IPS-15b (cell line): ENCODE data around the gene HUNK.
"Not testable (repeated sequence)": the region's sequence is repeated elsewhere in the genome, so short reads cannot be mapped to it uniquely, and the experiment has no call there.

Experiments used
- H3K27me3 ChIP-seq: one replicate; pipeline ENCODE4 v1.6.1; 2013; ENCODE audit warnings: low read length; ENCODE audit not compliant: control insufficient read depth, insufficient read depth
- H3K36me3 ChIP-seq: one replicate; pipeline ENCODE4 v1.6.1; 2013; ENCODE audit warnings: low read length; ENCODE audit not compliant: control insufficient read depth, insufficient read depth
- H3K4me1 ChIP-seq: one replicate; pipeline ENCODE4 v1.6.1; 2013; ENCODE audit warnings: mild to moderate bottlenecking, low read length; ENCODE audit not compliant: control insufficient read depth, insufficient read depth
- H3K4me3 ChIP-seq: one replicate; pipeline ENCODE4 v1.5.1; 2013; ENCODE audit warnings: low read depth, low read length
- H3K9ac ChIP-seq: one replicate; pipeline ENCODE4 v1.6.1; 2013; ENCODE audit warnings: low read depth, mild to moderate bottlenecking, low read length
- H3K9me3 ChIP-seq: one replicate; pipeline ENCODE4 v1.6.1; 2013; ENCODE audit warnings: mild to moderate bottlenecking, low read length; ENCODE audit not compliant: control insufficient read depth, insufficient read depth

HUNK gene

DNA sequence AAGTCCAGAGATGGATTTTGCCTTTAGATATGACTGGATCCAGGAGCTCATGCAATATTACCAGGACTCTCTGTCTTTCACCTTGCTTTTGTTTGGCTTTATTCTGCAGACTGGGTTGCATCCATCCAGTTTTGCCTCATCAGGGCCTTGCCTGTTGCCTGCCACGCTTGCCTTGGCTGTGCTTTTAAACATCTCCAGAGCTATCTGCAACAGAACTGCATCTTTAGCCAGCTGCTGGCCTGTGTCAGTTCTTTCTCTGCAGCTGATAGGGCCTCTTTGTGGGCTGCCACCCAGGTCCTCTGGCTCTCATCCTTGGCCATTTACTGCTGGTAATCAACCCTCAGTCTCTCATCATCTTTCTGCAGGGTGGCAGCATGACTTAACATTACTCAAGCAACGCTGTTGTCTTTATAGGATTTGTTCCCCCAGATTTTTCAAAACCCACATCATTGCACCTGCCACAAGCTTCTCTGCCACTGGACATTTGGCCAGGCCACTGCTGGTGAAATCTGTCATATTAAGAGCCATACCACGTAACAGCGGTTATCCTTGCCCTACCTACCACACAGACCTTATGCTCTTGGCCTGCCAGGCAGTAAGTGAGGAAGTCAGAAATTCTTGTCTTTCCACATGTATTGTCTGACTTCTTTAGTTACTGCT is 24.4 kb upstream of the HUNK start:
- no peaks in the 10 kb centered on the region for H3K36me3 ChIP-seq
- H3K9me3 ChIP-seq = no peaks in the 10 kb centered on the region
- no peaks in the 10 kb centered on the region for H3K27me3 ChIP-seq
- no peak overlapping the region for H3K9ac ChIP-seq
- no peak overlapping the region for H3K4me3 ChIP-seq
- H3K4me1 ChIP-seq = peaks cover 3% of the 10 kb centered on the region

GRCh38 chr21:31850886-31851285 is 21.9 kb upstream of the HUNK start:
- Histone ChIP-seq H3K4me1 (no peaks in the 10 kb centered on the region), H3K9ac (no peak overlapping the region), H3K27me3 (no peaks in the 10 kb centered on the region), H3K9me3 (no peaks in the 10 kb centered on the region), H3K4me3 (no peak overlapping the region), H3K36me3 (no peaks in the 10 kb centered on the region)

- no peak overlapping the region for H3K9ac ChIP-seq
- no peaks in the 10 kb centered on the region for H3K4me1 ChIP-seq
- no peaks in the 10 kb centered on the region for H3K27me3 ChIP-seq
- H3K4me3 ChIP-seq = no peak overlapping the region
- no peaks in the 10 kb centered on the region for H3K9me3 ChIP-seq
- no peaks in the 10 kb centered on the region for H3K36me3 ChIP-seq
Observed at GRCh38 chr21:31855180-31855579, 17.6 kb upstream of the HUNK start.

DNA sequence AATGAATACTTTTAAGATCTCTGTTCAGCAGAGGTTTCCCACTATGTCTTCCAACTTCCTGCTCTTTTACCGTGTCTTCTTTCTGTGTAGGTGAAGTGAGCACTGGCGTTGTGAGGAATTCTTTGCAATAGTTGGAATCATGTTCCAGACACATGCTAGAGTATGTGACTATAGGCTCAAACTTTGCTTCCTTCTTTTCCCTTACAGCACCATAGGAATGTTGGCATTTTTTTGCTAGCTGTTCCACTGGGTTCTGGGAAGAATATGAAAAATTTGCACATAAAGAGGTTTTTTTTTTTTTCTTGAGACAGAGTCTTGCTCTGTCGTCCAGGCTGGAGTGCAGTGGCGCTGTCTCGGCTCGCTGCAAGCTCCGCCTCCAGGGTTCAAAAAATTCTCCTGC is 15.7 kb upstream of the HUNK start:
- Histone ChIP-seq H3K36me3 (no peaks in the 10 kb centered on the region), H3K27me3 (no peaks in the 10 kb centered on the region), H3K9ac (no peak overlapping the region), H3K9me3 (no peaks in the 10 kb centered on the region), H3K4me3 (no peak overlapping the region), H3K4me1 (no peaks in the 10 kb centered on the region)

DNA sequence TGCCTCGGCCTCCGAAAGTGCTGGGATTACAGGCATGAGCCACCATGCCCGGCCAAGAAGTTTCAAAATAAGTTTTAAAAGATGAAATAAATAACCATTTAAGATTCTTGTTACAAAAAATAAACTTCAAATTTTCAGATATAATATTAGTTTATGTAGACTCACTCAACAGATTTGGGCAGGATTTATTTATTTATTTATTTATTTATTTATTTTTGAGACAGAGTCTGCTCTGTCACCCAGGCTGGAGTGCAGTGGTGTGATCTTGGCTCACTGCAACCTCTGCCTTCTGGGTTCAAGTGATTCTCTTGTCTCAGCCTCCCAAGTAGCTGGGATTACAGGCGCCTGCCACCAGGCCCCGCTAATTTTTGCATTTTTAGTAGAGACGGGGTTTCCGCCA is 15.2 kb upstream of the HUNK start:
- not testable (repeated sequence) for H3K9ac ChIP-seq, H3K4me3 ChIP-seq, H3K27me3 ChIP-seq, H3K9me3 ChIP-seq, H3K4me1 ChIP-seq, H3K36me3 ChIP-seq

GRCh38 chr21:31860851-31861250 is 12.0 kb upstream of the HUNK start:
- Histone ChIP-seq H3K36me3 (no peaks in the 10 kb centered on the region), H3K4me1 (no peaks in the 10 kb centered on the region), H3K9ac (no peak overlapping the region), H3K27me3 (no peaks in the 10 kb centered on the region), H3K9me3 (no peaks in the 10 kb centered on the region), H3K4me3 (no peak overlapping the region)

GRCh38 chr21:31862078-31862477 is 10.7 kb upstream of the HUNK start:
- peaks cover 5% of the 10 kb centered on the region for H3K4me1 ChIP-seq
- no peak overlapping the region for H3K9ac ChIP-seq
- H3K9me3 ChIP-seq = no peaks in the 10 kb centered on the region
- H3K36me3 ChIP-seq = no peaks in the 10 kb centered on the region
- H3K4me3 ChIP-seq = no peak overlapping the region
- no peaks in the 10 kb centered on the region for H3K27me3 ChIP-seq

- H3K9ac ChIP-seq = no peak overlapping the region
- H3K4me1 ChIP-seq = peaks cover 5% of the 10 kb centered on the region
- H3K36me3 ChIP-seq = no peaks in the 10 kb centered on the region
Observed at GRCh38 chr21:31865429-31865970, 7.3 kb upstream of the HUNK start.

DNA sequence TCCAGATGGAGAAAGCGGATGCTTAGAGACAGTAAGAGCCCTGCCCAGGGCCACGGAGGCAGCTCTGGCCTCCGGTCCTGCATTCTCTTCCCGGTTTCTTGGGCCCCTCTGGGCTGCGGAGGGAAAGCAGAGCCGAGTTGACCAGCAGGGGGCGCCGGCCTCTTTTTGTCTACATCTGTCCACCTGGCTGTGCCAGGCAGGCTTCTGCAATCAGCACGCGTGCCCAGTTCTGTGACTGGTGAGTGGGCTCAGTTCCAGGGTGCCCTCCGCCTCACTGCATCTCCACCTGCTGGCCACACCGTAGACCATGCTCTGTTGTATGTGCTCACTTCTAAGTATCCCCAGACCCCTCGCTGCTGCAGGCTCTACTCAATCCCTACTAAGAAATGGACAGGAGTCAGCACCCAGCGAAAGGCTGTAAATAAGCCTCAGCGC is 6.7 kb upstream of the HUNK start:
- Histone ChIP-seq H3K9ac (no peak overlapping the region), H3K27me3 (peaks cover 15% of the 10 kb centered on the region), H3K36me3 (no peaks in the 10 kb centered on the region), H3K4me1 (peaks cover 5% of the 10 kb centered on the region), H3K4me3 (no peak overlapping the region), H3K9me3 (no peaks in the 10 kb centered on the region)

More at GRCh38 chr21:31865429-31865970, 7.3 kb upstream of the HUNK start:
- Histone ChIP-seq H3K9me3 (no peaks in the 10 kb centered on the region), H3K27me3 (peaks cover 11% of the 10 kb centered on the region), H3K4me3 (no peak overlapping the region)

DNA sequence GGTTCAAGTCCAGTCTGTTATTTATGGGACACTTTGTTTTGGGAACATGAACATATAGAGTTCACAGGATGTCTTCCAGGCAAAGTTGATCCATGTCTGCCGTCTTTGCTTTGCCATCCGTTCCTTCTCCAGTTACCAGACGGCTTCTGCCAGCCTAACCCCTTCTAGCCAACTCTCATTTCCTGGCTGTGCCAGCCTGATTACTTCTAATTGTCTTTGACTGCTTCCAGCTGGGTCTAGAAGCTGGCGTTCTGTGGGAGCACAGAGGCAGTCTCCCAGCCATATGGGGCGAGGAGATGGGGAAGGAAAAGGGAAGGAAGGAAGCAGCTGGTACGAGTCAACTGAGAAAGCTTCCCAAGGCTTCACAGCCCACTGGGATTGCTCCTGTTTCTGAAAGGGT is 3.1 kb upstream of the HUNK start:
- Histone ChIP-seq H3K9ac (no peak overlapping the region), H3K4me3 (no peak overlapping the region), H3K4me1 (peaks cover 5% of the 10 kb centered on the region), H3K27me3 (peaks cover 25% of the 10 kb centered on the region), H3K36me3 (no peaks in the 10 kb centered on the region), H3K9me3 (no peaks in the 10 kb centered on the region)

- Histone ChIP-seq H3K4me1 (peaks cover 11% of the 10 kb centered on the region), H3K36me3 (no peaks in the 10 kb centered on the region), H3K9me3 (no peaks in the 10 kb centered on the region), H3K9ac (no peak overlapping the region), H3K4me3 (no peak overlapping the region), H3K27me3 (peaks cover 25% of the 10 kb centered on the region)
Observed at GRCh38 chr21:31870472-31871193, 2.2 kb upstream of the HUNK start.

GRCh38 chr21:31871371-31871770 is 1.4 kb upstream of the HUNK start:
- Histone ChIP-seq H3K27me3 (peaks cover 25% of the 10 kb centered on the region), H3K4me3 (peak overlapping the region; percentile 78)
- not testable (repeated sequence) for H3K36me3 ChIP-seq, H3K4me1 ChIP-seq, H3K9ac ChIP-seq, H3K9me3 ChIP-seq
